Thyroid gland (tissue), 4 donors: ENCODE results near the gene TNIK. TPM values are rescaled to one million over a fixed set of nuclear protein-coding genes. Genes with fewer than 3 reads are reported as not detected.
"Not testable (repeated sequence)": the region's sequence is repeated elsewhere in the genome, so short reads cannot be mapped to it uniquely, and the experiment has no call there.

Source experiments
- DNase-seq, 2 donors: peaks; one replicate each; pipeline ENCODE4 v3.0.0-alpha.2; 2019
- H3K27ac ChIP-seq, 3 donors: fragments of 200-600 bp; sonication (generic); 1 replicate in 2 of 3; 2 replicates in 1 of 3; pipeline ENCODE4 v1.5.1; 2016 to 2019; ENCODE audit warnings: mild to moderate bottlenecking in 1 of 3, moderate library complexity in 1 of 3
- H3K27me3 ChIP-seq: fragments of 200-600 bp; sonication (generic); one replicate; pipeline ENCODE4 v1.5.1; 2019
- H3K36me3 ChIP-seq, 2 donors: fragments of 200-600 bp; sonication (generic); one replicate each; pipeline ENCODE4 v1.5.1; 2016 to 2019
- H3K4me1 ChIP-seq, 2 donors: fragments of 200-600 bp; sonication (generic); one replicate each; pipeline ENCODE4 v1.5.1; 2017 to 2019
- H3K4me3 ChIP-seq, 3 donors: fragments of 200-600 bp; sonication (generic); replicated peaks in 1 of 3; 1 replicate in 2 of 3; 2 replicates in 1 of 3; pipeline ENCODE4 v1.5.1; 2016; ENCODE audit warnings: mild to moderate bottlenecking in 1 of 3
- H3K9me3 ChIP-seq: fragments of 200-600 bp; sonication (generic); one replicate; pipeline ENCODE4 v1.5.1; 2017
- POLR2A ChIP-seq, 2 donors: fragments of 450-650 bp; IDR thresholded peaks; one replicate each; pipeline ENCODE4 v1.6.1; 2017; ENCODE audit warnings: antibody characterized with exemption in 2 of 2, mild to moderate bottlenecking in 2 of 2, moderate library complexity in 1 of 2
- WGBS, 2 donors: methylation state at CpG; one replicate each; pipeline ENCODE4 v1.1.5; 2017; 5-methylcytosine and 5-hydroxymethylcytosine counted together
- intact Hi-C: fragments of 100-400 bp; cut with DNase I; formaldehyde crosslinking; loops from one replicate; pipeline ENCODE4 v1.15.1; 2023
- total RNA-seq, 4 donors: library from RNA; depleted of rRNA; stranded (reverse); fragments of >200 nt; gene quantifications; one replicate each; pipeline ENCODE4 v1.2.3, GENCODE V29; 2016
- TF ChIP-seq, protein P1 (sequence below), 6 experiments: fragments of 200-600 bp in 3 of 6; fragments of 450-650 bp in 3 of 6; sonication (generic) in 3 of 6; IDR thresholded peaks; one replicate each; pipeline ENCODE4 v1.5.1; 2016 to 2019; ENCODE audit warnings: antibody characterized with exemption in 6 of 6, mild to moderate bottlenecking in 2 of 6, inconsistent platforms in 1 of 6, moderate library complexity in 1 of 6

TNIK gene
- total RNA-seq, 4 donors from 2014 or later, result 29.7 to 84.1 (median 48.9) TPM

DNA sequence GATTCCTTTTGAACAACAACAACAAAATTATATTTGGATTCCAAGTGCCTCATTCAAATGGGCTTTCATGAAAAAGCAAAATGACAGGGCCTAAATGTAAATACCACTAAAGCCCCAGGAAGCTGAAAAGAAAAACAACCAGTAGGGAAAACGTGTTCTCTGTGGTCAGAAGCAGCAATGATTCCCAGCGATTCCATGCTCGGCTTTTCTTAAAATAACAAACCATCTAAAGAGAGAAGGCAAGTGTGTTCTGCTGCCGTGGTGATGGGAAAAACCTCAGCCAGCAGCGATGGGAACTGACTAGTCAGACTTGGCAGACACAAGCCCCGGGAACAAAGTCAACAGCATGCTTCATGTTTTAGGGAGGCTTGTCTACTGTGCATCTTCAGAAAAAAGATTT lies 153.6 kb downstream of the TNIK start:
- H3K4me3 ChIP-seq, result no peak overlapping the region
- intact Hi-C loops, result no loop called here
- DNase-seq, result peak; percentile 67 to 73

DNA sequence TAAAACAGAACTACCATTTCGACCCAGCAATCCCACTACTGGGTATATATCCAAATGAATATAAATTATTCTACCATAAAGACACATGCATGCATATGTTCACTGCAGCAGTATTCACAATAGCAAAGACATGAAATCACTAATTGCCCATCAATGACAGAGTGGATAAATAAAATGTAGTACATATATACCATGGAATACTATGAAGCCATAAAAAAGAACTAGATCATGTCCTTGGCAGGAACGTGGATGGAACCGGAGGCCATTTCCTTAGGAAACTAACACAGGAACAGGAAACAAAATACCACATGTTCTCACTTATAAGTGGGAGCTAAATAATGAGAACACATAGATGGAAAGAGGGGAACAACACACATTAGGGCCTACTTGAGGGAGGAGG lies 154.4 kb downstream of the TNIK start:
- H3K9me3 ChIP-seq, H3K27me3 ChIP-seq, H3K36me3 ChIP-seq, H3K27ac ChIP-seq, DNase-seq, intact Hi-C loops, H3K4me3 ChIP-seq: not testable (repeated sequence)
- 81 to 88% methylated on average over 3 of the region's 3 CpGs for WGBS, 2 donors
- H3K4me1 ChIP-seq, result peaks cover 3 to 12% of the 10 kb centered on the region in 2 donors

More for the DNA sequence above, 153.6 kb downstream of the TNIK start:
- 7 to 14% methylated on average over 6 of the region's 6 CpGs for WGBS, 2 donors
- Histone ChIP-seq H3K36me3 (no peaks in the 10 kb centered on the region), H3K27ac (peak overlapping the region in 2 of 3 donors; percentile 13 to 19), H3K9me3 (no peaks in the 10 kb centered on the region), H3K27me3 (no peaks in the 10 kb centered on the region), H3K4me1 (peaks cover 3 to 12% of the 10 kb centered on the region in 2 donors)
- TF ChIP-seq, protein P1, sequence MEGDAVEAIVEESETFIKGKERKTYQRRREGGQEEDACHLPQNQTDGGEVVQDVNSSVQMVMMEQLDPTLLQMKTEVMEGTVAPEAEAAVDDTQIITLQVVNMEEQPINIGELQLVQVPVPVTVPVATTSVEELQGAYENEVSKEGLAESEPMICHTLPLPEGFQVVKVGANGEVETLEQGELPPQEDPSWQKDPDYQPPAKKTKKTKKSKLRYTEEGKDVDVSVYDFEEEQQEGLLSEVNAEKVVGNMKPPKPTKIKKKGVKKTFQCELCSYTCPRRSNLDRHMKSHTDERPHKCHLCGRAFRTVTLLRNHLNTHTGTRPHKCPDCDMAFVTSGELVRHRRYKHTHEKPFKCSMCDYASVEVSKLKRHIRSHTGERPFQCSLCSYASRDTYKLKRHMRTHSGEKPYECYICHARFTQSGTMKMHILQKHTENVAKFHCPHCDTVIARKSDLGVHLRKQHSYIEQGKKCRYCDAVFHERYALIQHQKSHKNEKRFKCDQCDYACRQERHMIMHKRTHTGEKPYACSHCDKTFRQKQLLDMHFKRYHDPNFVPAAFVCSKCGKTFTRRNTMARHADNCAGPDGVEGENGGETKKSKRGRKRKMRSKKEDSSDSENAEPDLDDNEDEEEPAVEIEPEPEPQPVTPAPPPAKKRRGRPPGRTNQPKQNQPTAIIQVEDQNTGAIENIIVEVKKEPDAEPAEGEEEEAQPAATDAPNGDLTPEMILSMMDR (IDR thresholded peaks at IDR 0.05), result no peak
- TF ChIP-seq POLR2A (IDR thresholded peaks at IDR 0.05), result no peak

DNA sequence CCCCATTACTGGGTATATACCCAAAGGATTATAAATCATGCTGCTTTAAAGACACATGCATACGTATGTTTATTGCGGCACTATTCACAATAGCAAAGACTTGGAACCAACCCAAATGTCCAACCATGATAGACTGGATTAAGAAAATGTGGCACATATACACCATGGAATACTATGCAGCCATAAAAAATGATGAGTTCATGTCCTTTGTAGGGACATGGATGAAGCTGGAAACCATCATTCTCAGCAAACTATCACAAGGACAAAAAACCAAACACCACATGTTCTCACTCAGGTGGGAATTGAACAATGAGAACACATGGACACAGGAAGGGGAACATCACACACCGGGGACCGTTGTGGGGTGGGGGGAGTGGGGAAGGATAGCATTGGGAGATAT lies 155.7 kb downstream of the TNIK start:
- DNase-seq, H3K4me3 ChIP-seq, H3K27ac ChIP-seq, H3K27me3 ChIP-seq, H3K9me3 ChIP-seq, H3K36me3 ChIP-seq, intact Hi-C loops: not testable (repeated sequence)
- WGBS, 2 donors, result 96 to 98% methylated on average over 4 of the region's 4 CpGs
- H3K4me1 ChIP-seq, result peaks cover 3 to 12% of the 10 kb centered on the region in 2 donors

DNA sequence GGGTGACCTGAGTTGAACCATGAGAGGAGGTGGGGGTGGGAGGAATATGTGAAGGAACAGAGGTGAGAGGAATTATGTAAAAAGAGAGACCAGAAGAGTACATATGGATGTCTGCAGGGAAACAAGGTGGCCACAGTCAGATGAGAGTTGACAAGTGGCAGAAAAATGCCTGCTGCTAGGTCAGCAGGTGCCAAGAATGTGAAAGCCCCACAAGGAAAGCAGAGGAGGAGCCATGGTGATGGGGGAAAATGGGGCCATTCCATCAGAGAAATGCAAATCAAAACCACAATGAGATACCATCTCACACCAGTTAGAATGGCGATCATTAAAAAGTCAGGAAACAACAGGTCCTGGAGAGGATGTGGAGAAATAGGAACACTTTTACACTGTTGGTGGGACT lies 156.2 kb downstream of the TNIK start:
- H3K27ac ChIP-seq, H3K9me3 ChIP-seq, intact Hi-C loops, H3K27me3 ChIP-seq, H3K36me3 ChIP-seq, H3K4me3 ChIP-seq, DNase-seq: not testable (repeated sequence)
- WGBS, 2 donors, result 93 to 100% methylated on average over 1 of the region's 1 CpG
- H3K4me1 ChIP-seq, result peaks cover 3 to 12% of the 10 kb centered on the region in 2 donors

DNA sequence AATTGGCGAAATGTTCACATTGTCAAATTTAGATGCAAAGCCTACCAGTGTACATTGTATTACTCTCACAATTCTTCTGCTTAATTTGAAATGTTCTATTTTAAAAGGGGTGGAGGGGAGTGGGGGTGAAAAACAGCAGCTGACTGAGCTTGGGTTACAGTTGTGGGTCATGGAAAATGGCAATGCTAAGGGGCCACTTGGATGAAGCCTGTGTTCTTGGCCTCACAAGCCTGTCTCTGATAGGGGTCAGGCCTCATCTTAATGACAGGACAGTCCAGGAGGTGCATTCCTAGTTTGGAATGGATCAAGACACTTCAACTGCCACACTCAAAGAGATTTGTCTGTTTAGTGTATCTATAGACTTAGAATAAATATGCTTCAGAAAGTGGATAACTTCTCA lies 158.2 kb downstream of the TNIK start:
- TF ChIP-seq POLR2A (IDR thresholded peaks at IDR 0.05), result no peak
- TF ChIP-seq, protein P1 (IDR thresholded peaks at IDR 0.05), result no peak
- Histone ChIP-seq H3K9me3 (no peaks in the 10 kb centered on the region), H3K27me3 (no peaks in the 10 kb centered on the region), H3K36me3 (no peaks in the 10 kb centered on the region), H3K4me1 (peaks cover 3 to 10% of the 10 kb centered on the region in 2 donors), H3K4me3 (no peak overlapping the region), H3K27ac (no peak overlapping the region)
- intact Hi-C loops, result no loop called here
- no peak for DNase-seq
- 95 to 96% methylated on average over 1 of the region's 1 CpG for WGBS, 2 donors

DNA sequence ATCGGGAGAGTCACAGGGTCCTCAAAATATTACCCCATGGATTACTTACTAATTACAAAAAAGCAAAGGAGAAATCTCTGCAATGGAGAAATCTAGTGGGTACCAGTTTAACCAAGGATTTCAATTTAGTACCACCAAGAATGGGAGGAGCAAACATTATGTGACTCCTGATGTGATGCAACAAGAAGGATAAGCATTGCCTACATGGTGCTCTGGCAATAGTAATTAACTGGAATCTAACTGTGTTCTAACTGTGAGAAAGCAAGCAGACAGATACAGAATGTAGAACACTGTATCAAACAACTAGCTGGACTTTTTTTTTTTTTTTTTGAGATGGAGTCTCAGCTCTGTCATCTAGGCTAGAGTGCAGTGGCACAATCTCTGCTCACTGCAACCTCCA lies 159.2 kb downstream of the TNIK start:
- Histone ChIP-seq H3K27ac (no peak overlapping the region), H3K4me3 (no peak overlapping the region), H3K9me3 (no peaks in the 10 kb centered on the region), H3K4me1 (no peaks in the 10 kb centered on the region), H3K27me3 (no peaks in the 10 kb centered on the region), H3K36me3 (no peaks in the 10 kb centered on the region)
- intact Hi-C loops, result no loop called here
- no peak for TF ChIP-seq POLR2A (IDR thresholded peaks at IDR 0.05)
- TF ChIP-seq, protein P1 (IDR thresholded peaks at IDR 0.05), result no peak
- 91 to 97% methylated on average over 1 of the region's 1 CpG for WGBS, 2 donors
- DNase-seq, result no peak

DNA sequence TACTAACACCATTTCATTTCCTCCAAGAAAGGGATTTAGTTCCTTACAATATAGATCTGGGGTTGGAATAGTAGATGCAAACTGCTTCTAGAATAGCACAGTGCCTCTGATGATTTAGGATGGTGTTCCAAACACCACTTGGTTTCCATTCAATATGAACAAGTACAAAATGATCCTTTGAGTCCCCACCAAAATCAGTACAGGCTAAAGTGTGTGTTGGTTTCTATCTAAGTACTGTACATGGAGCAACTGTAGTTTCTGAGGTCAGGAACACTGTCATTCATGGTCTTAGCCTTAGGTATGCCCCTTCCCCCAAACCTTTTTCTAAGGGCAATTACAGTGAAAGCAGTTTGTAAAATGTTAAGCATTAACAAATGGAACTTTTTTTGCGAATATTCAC lies 162.3 kb downstream of the TNIK start:
- no peaks in the 10 kb centered on the region for H3K9me3 ChIP-seq
- no peaks in the 10 kb centered on the region for H3K36me3 ChIP-seq
- no peaks in the 10 kb centered on the region for H3K4me1 ChIP-seq

More for the DNA sequence above, 162.3 kb downstream of the TNIK start:
- Histone ChIP-seq H3K27ac (no peak overlapping the region), H3K27me3 (no peaks in the 10 kb centered on the region), H3K4me3 (no peak overlapping the region)
- DNase-seq, result no peak
- intact Hi-C loops, result no loop called here
- TF ChIP-seq POLR2A (IDR thresholded peaks at IDR 0.05), result no peak
- TF ChIP-seq, protein P1 (IDR thresholded peaks at IDR 0.05), result no peak
- WGBS, 2 donors, result 52 to 100% methylated on average over 1 of the region's 1 CpG
